Urinary bladder (tissue), 4 donors: ENCODE measurements around the gene ART4. TPM values are rescaled to one million over a fixed set of nuclear protein-coding genes. Genes with fewer than 3 reads are reported as not detected.

Source experiments
- DNase-seq: peaks from one replicate; pipeline ENCODE4 v3.0.0-alpha.2; 2015; ENCODE audit errors: extremely low spot score
- H3K27ac ChIP-seq: one replicate; pipeline ENCODE4 v1.5.1; 2013; ENCODE audit warnings: low read depth, mild to moderate bottlenecking, moderate library complexity
- H3K36me3 ChIP-seq: one replicate; pipeline ENCODE4 v1.6.1; 2013; ENCODE audit warnings: mild to moderate bottlenecking, moderate library complexity; ENCODE audit not compliant: insufficient read depth
- H3K4me1 ChIP-seq: one replicate; pipeline ENCODE4 v1.6.1; 2013; ENCODE audit warnings: mild to moderate bottlenecking, moderate library complexity; ENCODE audit not compliant: insufficient read depth
- H3K4me3 ChIP-seq: one replicate; pipeline ENCODE4 v1.5.1; 2013; ENCODE audit warnings: low read depth, low read length
- WGBS: extraction: QIAGEN DNeasy Blood & Tissue Kit; methylation state at CpG from one replicate; pipeline ENCODE4 v1.1.7; 2013; 5-methylcytosine and 5-hydroxymethylcytosine counted together
- polyA plus RNA-seq: library from polyadenylated mRNA; stranded (reverse); fragments of 200-250 nt; gene quantifications from one replicate; pipeline ENCODE4 v1.2.3, GENCODE V29; 2013
- total RNA-seq: library from RNA; depleted of rRNA; stranded (reverse); fragments of >200 nt; gene quantifications from one replicate; pipeline ENCODE4 v1.2.3, GENCODE V29; 2014
- donor health status: healthy with polysubstance abuse.
- donor health status: healthy.

The ART4 gene
- total and polyA plus RNA-seq, 2 donors: 0.60 to 4.8 TPM

DNA sequence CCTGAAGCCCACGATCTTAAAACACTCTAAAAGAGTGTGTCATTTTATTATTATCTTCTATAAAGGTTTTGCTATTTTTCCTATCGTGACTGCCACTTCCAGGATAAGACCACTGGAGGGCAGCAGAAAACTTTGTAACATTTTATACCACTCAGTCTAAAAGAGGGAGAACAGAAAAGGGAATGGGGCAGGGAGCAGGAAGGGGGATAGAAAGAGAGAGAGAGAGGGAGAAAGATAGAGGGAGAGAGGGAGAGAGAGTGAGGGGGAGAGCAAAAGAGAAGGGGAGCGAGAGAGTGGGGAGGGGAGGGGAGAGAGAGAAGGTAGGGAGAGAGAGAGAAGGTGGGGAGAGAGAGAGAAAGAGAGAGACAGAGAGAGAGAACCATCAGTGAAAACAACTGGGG is 2.0 kb upstream of the ART4 start:
- H3K36me3 ChIP-seq: no peaks in the 10 kb centered on the region
- no peak overlapping the region for H3K4me3 ChIP-seq
- H3K27ac ChIP-seq: no peak overlapping the region
- no peaks in the 10 kb centered on the region for H3K4me1 ChIP-seq
- no peak for DNase-seq
- 8% methylated on average over 3 of the region's 3 CpGs for WGBS

DNA sequence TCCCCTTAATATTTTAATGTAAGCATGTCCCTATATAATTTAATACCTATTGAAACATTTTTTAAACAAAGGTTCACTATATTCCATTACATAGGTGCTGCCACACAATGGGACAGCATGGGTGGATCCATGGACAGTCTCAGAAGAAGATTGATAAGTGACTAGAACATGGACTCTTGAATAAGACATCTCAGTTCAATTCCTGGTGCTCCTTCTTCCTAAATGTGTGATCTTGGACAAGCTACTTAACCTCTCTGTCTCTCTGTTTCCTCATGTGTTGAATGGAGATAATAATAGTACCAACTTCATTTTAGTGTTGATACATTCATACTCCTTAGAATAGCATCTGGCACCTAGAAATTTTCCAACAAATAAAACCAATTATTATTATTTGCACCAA is 1.1 kb upstream of the ART4 start:
- DNase-seq: no peak
- no peak overlapping the region for H3K4me3 ChIP-seq
- H3K27ac ChIP-seq: no peak overlapping the region
- H3K36me3 ChIP-seq: no peaks in the 10 kb centered on the region
- no peaks in the 10 kb centered on the region for H3K4me1 ChIP-seq

DNA sequence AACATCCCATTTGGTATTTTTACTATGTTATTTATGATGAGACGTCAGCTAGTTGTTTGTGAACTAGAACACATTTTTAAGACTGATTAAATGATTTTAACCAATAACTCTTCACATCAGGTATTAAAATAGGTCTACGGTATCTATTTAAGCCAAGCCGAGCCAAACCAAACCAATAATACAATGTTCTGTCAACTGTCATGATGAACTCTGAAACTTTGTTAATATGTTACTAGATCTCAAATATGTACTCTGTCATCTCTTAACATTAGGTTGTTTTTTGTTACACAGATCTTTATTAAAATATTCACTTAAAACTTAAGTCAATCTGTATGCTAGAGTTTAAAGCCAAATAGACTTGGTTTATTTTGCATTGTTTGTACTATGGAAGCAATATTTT is 1.0 kb downstream of the ART4 start:
- Histone ChIP-seq H3K27ac (no peak overlapping the region), H3K36me3 (no peaks in the 10 kb centered on the region), H3K4me3 (no peak overlapping the region), H3K4me1 (no peaks in the 10 kb centered on the region)
- WGBS: 77% methylated on average over 3 of the region's 3 CpGs
- no peak for DNase-seq

DNA sequence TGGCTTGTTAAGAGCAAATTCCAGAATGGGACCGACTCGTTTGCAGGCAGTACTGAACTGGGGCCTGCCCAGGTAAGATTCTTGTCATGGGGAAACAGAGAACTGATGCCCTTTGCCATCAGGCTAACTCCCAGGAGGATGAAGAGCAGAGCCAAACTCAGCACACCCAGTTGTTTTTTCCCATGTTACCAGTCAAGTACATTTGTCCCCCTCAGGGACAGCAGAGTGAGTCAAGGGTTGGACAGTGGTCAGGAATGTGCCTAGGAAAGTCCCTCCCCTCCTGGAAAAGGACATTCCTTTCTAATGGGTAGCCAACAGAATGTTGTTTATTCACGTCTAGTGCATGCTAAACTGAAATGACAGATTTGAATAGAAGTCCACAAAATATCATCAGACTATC is 1.6 kb downstream of the ART4 start:
- Histone ChIP-seq H3K4me1 (no peaks in the 10 kb centered on the region), H3K27ac (no peak overlapping the region), H3K4me3 (no peak overlapping the region), H3K36me3 (no peaks in the 10 kb centered on the region)
- 53% methylated on average over 3 of the region's 3 CpGs for WGBS
- DNase-seq: no peak

DNA sequence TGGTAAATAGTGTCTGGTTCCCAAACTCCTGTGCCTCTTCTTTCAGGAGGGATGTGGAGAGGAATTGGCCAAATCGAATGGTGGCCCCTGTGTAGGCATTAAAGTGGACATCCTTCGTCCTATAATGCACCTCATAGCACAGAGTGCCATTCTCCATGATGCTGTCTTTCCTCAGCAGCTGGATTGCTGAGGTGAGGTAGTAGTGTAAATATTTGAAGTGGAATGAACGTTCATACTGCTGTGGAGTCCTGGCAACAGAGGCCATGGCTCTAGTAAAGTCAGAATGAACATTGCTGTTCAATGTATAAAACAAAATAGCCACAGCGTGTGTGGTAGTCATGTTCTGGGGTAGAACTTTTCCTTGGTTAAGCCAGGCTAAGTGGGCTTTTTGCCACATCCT is 2.7 kb downstream of the ART4 start:
- Histone ChIP-seq H3K4me1 (no peaks in the 10 kb centered on the region), H3K4me3 (no peak overlapping the region), H3K27ac (no peak overlapping the region), H3K36me3 (no peaks in the 10 kb centered on the region)
- no peak for DNase-seq
- 88% methylated on average over 4 of the region's 4 CpGs for WGBS

DNA sequence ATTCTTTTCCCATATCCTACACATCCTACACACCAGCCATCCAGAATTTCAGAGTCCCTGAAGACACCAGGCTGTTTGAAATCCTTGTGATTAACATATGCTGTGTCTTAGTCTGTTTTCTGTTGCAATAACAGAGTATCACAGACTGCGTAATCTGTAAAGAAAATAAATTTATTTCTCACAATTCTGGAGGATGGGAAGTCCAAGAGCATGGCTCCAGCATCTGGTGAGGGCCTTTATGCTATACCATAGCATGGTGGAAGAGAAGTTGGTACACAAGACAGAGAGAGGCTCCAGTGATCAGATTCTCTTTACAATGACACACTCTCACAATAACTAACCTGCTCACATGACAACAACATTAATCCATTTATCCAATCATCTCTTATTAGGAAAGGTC is 4.1 kb downstream of the ART4 start:
- Histone ChIP-seq H3K4me3 (no peak overlapping the region), H3K4me1 (no peaks in the 10 kb centered on the region), H3K36me3 (no peaks in the 10 kb centered on the region), H3K27ac (no peak overlapping the region)
- WGBS: 97% methylated on average over 1 of the region's 1 CpG
- DNase-seq: no peak

DNA sequence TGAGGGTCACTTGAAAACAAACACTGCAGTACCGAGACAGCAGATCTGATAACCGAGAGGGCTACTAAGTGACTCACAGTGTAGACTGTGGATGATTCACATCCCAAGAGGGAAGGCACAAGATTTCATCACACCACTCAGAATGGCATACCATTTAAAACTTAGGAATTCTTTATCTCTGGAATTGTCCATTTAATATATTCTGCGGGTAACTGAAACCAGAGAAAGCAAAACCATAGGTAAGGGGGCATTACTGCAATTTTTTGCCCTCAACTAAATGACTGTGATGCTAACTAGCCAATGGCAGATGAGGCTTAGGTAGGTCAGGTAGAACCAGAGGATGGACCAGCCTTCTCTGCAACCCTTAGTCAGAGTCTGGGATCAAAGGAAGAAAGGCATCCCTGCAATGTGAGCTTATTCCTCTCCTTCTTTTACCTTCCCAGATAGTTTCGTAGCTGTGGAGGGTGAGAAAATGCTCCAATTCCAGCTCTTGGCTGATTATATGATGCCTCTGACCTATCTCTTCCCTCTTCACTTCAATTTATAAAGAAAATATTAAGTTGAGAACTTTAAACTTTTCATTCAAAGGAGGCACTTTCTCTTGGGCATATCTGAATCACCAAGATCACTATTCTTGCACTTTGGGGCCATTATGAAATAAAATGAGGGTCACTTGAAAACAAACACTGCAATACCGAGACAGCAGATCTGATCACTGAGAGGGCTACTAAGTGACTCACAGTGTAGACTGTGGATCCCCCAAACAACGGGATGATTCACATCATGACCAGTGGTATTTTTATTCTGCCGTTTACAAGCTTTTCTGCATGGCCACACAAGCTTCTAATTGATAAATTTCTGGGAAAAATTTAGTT is 6.8 kb downstream of the ART4 start:
- no peaks in the 10 kb centered on the region for H3K4me1 ChIP-seq
- no peak for DNase-seq

DNA sequence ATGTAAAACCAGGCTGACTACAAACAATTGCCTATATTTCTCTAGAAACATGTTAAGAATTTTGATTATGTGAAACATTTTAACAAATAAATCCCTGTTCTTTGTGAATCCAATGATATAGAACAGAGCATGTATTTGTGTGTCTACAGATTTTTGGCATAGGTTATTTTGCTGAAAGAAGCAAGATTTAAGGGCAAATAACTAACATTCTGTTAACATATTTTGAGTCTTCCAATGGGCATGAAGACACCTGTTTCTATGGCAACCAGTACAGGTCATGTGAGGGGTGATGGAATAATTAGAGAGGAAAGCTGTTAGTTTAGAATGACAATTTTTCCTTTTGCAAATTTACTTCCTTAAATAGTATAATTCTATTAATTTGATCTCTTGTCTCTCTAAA is 8.8 kb downstream of the ART4 start:
- H3K36me3 ChIP-seq: no peaks in the 10 kb centered on the region
- no peak for DNase-seq
- no peaks in the 10 kb centered on the region for H3K4me1 ChIP-seq
- H3K4me3 ChIP-seq: no peak overlapping the region
- no peak overlapping the region for H3K27ac ChIP-seq

More for the DNA sequence above, 6.8 kb downstream of the ART4 start:
- Histone ChIP-seq H3K36me3 (no peaks in the 10 kb centered on the region), H3K4me3 (no peak overlapping the region), H3K27ac (no peak overlapping the region)
- WGBS: 72% methylated on average over 7 of the region's 7 CpGs

DNA sequence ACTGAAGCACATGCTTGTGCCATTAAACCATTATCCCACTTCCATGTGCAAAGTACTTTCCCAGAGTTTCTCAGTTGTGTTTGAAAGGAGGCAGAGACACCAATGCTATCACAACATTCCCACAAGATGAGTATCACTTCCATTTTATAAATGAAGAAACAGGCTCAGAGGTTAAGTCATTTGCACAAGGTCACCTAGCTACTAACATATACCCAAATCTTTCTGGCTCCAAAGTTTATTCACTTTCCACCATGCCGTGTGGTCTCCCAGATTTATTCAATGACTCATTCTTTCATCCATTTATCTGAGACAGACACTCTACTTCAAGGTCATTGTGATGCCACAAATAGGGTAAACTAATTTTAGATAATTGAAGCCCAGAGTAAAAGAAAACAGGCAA is 9.4 kb downstream of the ART4 start:
- Histone ChIP-seq H3K36me3 (no peaks in the 10 kb centered on the region), H3K27ac (no peak overlapping the region), H3K4me1 (no peaks in the 10 kb centered on the region), H3K4me3 (no peak overlapping the region)
- 33% methylated on average over 1 of the region's 1 CpG for WGBS
- no peak for DNase-seq

DNA sequence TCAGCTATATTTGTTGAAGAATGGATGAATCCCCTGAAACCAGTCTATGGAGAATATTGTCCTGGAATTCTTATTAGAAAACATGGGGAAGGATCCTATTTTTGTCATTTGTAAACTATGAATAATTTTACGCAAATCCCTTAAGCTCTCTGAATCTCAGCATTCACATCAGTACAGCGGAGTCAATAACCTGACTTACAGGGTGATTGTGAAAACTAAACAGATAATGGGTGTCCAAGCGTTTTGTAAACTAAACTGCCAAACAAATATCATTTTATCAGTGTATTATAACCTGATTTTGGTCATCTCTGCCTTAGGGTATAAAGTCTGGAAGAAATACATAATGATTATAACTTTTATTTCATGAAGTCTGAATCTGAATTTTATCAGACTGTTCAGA is 10.0 kb downstream of the ART4 start:
- 51% methylated on average over 3 of the region's 3 CpGs for WGBS
- Histone ChIP-seq H3K36me3 (no peaks in the 10 kb centered on the region), H3K27ac (no peak overlapping the region), H3K4me3 (no peak overlapping the region), H3K4me1 (no peaks in the 10 kb centered on the region)
- DNase-seq: no peak

DNA sequence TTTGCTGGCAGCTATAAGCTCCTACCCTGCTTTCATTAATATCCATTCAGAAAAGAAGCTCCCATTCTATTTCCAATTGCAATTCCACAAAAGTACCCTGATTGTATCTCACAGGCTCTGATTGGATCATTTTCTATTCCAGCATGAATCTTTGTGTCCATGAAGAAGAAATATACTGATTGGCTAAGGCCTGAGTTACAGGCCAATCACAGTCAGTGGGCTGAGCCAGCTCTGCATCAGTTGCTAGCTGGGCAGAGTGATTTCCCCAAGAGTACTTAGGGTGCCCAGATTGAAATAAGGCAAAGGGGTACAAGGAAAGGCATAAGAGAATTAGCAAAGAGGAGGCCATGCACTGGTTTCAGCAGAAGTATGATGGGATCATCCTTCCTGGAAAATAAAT is 14.4 kb downstream of the ART4 start:
- DNase-seq: no peak
- no peak overlapping the region for H3K27ac ChIP-seq
- H3K4me3 ChIP-seq: no peak overlapping the region
- no peaks in the 10 kb centered on the region for H3K4me1 ChIP-seq
- no peaks in the 10 kb centered on the region for H3K36me3 ChIP-seq

DNA sequence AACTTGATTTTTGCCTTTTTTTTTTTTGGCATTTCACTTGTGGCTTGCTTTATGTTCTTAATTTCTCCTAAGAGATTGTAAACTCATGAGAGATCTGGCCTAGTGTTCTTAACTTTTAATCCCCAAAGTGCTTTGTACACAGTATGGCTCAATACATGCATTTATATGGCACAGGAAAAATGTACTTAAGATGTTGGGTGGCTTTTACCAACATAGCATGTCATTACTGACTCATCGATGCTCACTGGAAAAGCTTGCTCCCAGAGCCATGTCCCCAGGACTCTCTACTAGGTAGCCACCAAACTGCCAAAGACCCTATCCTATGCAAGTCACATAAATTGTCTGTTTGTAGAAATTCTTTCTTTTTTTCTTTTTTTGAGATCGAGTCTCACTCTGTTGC is 16.3 kb downstream of the ART4 start:
- 90% methylated on average over 2 of the region's 2 CpGs for WGBS
- Histone ChIP-seq H3K36me3 (no peaks in the 10 kb centered on the region), H3K4me1 (no peaks in the 10 kb centered on the region), H3K4me3 (no peak overlapping the region), H3K27ac (no peak overlapping the region)
- DNase-seq: no peak

DNA sequence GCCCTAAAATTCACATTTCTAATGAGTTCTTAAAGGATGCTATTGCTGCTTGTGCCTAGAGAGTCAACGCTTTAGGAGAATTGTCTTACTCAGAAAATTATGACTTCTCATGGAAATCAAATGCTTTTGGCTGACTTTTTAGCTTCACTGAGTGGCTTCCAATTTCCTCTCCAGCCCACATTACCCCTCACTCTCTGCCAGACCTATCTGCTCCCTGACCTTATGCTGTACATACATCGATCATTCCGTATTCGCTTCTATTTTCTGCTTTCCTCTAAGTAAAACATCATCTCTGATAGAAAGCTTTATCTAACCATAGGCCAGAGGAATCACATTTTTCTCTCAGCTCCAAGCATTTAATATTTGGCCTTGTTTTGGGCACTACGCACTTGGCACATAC is 16.8 kb downstream of the ART4 start:
- WGBS: 67% methylated on average over 5 of the region's 5 CpGs
- no peaks in the 10 kb centered on the region for H3K36me3 ChIP-seq
- no peak overlapping the region for H3K4me3 ChIP-seq
- no peaks in the 10 kb centered on the region for H3K4me1 ChIP-seq
- no peak for DNase-seq
- no peak overlapping the region for H3K27ac ChIP-seq

DNA sequence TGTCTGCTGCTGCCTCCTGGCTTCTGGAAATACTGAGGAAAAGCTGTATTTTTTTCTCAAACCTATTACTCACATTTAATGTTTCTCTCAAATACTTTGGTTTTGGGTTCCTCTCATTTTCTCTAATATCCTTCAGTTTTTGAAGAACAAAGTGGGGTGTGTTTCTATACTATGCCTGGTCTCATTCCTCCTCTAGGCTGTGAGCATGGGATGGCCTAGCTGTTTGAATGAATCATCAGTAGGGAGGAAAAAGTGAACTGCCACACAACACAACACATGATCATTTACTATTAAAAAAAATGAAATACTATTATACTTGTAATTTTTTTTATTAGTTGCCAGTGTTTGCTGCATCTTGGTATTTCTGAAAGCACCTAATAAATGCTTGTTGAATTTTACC is 18.1 kb downstream of the ART4 start:
- Histone ChIP-seq H3K36me3 (no peaks in the 10 kb centered on the region), H3K4me3 (no peak overlapping the region), H3K27ac (no peak overlapping the region), H3K4me1 (no peaks in the 10 kb centered on the region)
- DNase-seq: no peak
